GM06990 (cell line): ENCODE results near the gene ACTL7B.
"Not testable (repeated sequence)": the region's sequence is repeated elsewhere in the genome, so short reads cannot be mapped to it uniquely, and the experiment has no call there.

Experiments
- DNase-seq: peaks from one replicate; pipeline ENCODE4 v3.0.0-alpha.2; 2011; ENCODE audit not compliant: insufficient read length; ENCODE audit errors: extremely low read depth
- H3K27me3 ChIP-seq: replicated peaks from 2 replicates; pipeline ENCODE4 v1.6.0; 2011; ENCODE audit warnings: low read length; ENCODE audit not compliant: control insufficient read depth, insufficient read depth
- H3K36me3 ChIP-seq: 2 replicates; pipeline ENCODE4 v1.5.1; 2011; ENCODE audit warnings: low read length; ENCODE audit not compliant: control insufficient read depth, insufficient read depth
- H3K4me3 ChIP-seq: replicated peaks from 2 replicates; pipeline ENCODE4 v1.5.1; 2011; ENCODE audit warnings: low read depth, mild to moderate bottlenecking, control low read depth, low read length
- CTCF ChIP-seq: IDR thresholded peaks from 2 replicates; pipeline ENCODE4 v1.5.1; 2011; ENCODE audit warnings: low read length, control low read depth, mild to moderate bottlenecking, inconsistent platforms; ENCODE audit not compliant: insufficient read depth, poor library complexity, severe bottlenecking

ACTL7B gene

GRCh38 chr9:108855888-108856287, at the start of gene ACTL7B:
Gene ACTL7B, minus strand, starts transcription at chr9:108855986. Its CDS starts 56 bp downstream, at chr9:108855930.
- no peak for TF ChIP-seq CTCF
- Histone ChIP-seq H3K27me3 (no peaks in the 10 kb centered on the region), H3K4me3 (no peak within 1 kb of the TSS), H3K36me3 (no peaks in the 10 kb centered on the region)
- no peak for DNase-seq

- Histone ChIP-seq H3K4me3 (no peak overlapping the region), H3K27me3 (no peaks in the 10 kb centered on the region), H3K36me3 (peaks cover 6% of the 10 kb centered on the region)
- no peak for TF ChIP-seq CTCF
- no peak for DNase-seq
Measured at GRCh38 chr9:108905494-108905893, 49.7 kb upstream of the ACTL7B start.

- DNase-seq: no peak
- H3K4me3 ChIP-seq: no peak overlapping the region
- no peak for TF ChIP-seq CTCF
- peaks cover 4% of the 10 kb centered on the region for H3K36me3 ChIP-seq
- no peaks in the 10 kb centered on the region for H3K27me3 ChIP-seq
Measured at GRCh38 chr9:108904161-108904560, 48.4 kb upstream of the ACTL7B start.

GRCh38 chr9:108903420-108904103, 47.8 kb upstream of the ACTL7B start:
- Histone ChIP-seq H3K27me3 (no peaks in the 10 kb centered on the region), H3K4me3 (no peak overlapping the region), H3K36me3 (peaks cover 4% of the 10 kb centered on the region)
- no peak for TF ChIP-seq CTCF
- DNase-seq: no peak

- DNase-seq: no peak
- Histone ChIP-seq H3K27me3 (no peaks in the 10 kb centered on the region), H3K4me3 (no peak overlapping the region), H3K36me3 (peaks cover 4% of the 10 kb centered on the region)
- no peak for TF ChIP-seq CTCF
Measured at GRCh38 chr9:108900176-108900575, 44.4 kb upstream of the ACTL7B start.

GRCh38 chr9:108899023-108899695, 43.4 kb upstream of the ACTL7B start:
- H3K4me3 ChIP-seq, DNase-seq, H3K27me3 ChIP-seq, H3K36me3 ChIP-seq: not testable (repeated sequence)
